H1 (cell line): ENCODE data around the gene LTB. TPM values are rescaled to one million over a fixed set of nuclear protein-coding genes. Genes with fewer than 3 reads are reported as not detected.

Experiments
- BACH1 ChIP-seq: IDR thresholded peaks from 2 replicates; pipeline ENCODE4 v1.6.1; 2012; ENCODE audit warnings: low read length, improper control_type of control experiment
- BRCA1 ChIP-seq: IDR thresholded peaks from 2 replicates; pipeline ENCODE4 v1.6.1; 2012; ENCODE audit warnings: low read depth, low read length, improper control_type of control experiment
- CHD1 ChIP-seq: IDR thresholded peaks from 2 replicates; pipeline ENCODE4 v1.6.1; 2012; ENCODE audit warnings: low read depth, low read length, improper control_type of control experiment
- EP300 ChIP-seq, 2 experiments: IDR thresholded peaks; 1 replicate in 1 of 2; 2 replicates in 1 of 2; pipeline ENCODE4 v1.6.1; 2011 to 2012; ENCODE audit warnings: low read depth in 2 of 2, low read length in 2 of 2, mild to moderate bottlenecking in 2 of 2, borderline replicate concordance in 1 of 2, inconsistent platforms in 1 of 2, moderate library complexity in 1 of 2
- HDAC6 ChIP-seq: IDR thresholded peaks from one replicate; pipeline ENCODE4 v1.7.1; 2012; ENCODE audit warnings: low read depth, mild to moderate bottlenecking, inconsistent platforms, low read length, moderate library complexity
- RBBP5 ChIP-seq: IDR thresholded peaks from 2 replicates; pipeline ENCODE4 v1.7.1; 2012; ENCODE audit warnings: low read depth, mild to moderate bottlenecking, inconsistent platforms, low read length, moderate library complexity, borderline replicate concordance
- polyA plus RNA-seq, 7 experiments: library from polyadenylated mRNA; depleted of rRNA in 3 of 7; stranded (reverse) in 5 of 7; unstranded in 2 of 7; fragments of >200 nt in 5 of 7; fragments of 200-250 nt in 2 of 7; gene quantifications; 1 replicate in 5 of 7; 2 replicates in 1 of 7; 4 replicates in 1 of 7; pipeline versions ENCODE4 v1.2.1 to v1.2.3, GENCODE V29; 2011 to 2013; ENCODE audit warnings: missing spikeins in 2 of 7, mixed read lengths in 2 of 7
- total RNA-seq: library from RNA; stranded (reverse); fragmentation: NEBNext Ultra II Directional; extraction: Animal tissue kit (Norgen Biotek cat#: 25700); gene quantifications from 2 replicates; pipeline ENCODE4 v1.2.1, GENCODE V29; 2021

Gene LTB
- total and polyA plus RNA-seq, 2 of the 8 experiments (the other 6 are each of a cell fraction or from before 2014, with no cell fraction given), result 0.43 to 0.47 TPM

DNA sequence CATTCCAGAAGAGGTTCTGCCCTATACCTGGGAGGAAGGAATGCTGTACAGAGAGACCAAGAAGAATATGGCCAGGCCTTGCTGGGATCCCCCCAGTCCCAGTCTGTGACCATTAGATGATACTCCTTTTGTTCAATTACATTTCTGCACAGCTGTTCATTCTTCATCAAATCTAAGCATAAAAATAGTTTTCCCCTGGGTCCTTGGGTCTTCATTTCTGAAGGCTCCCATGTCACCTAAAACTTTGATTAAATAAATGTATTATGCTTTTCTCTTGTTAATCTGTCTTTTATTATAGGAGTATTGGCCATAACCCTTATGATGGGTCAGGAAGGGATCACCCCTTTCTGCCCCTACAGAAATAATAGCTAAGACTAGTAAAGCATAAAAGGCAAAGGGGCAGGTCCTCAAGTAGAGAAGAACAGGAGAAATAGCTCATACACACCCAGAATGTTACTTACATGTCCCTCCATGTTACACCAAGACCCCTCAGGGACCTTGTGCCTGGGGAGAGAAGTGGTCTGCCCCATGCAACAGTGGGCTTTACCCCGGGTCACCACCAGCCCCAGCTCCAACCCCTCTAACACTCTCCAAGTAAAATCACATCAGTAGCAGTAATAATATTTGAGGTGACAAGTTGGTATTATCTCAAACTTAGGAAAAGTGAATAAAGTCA lies 12.2 kb downstream of the LTB start (continued):
- TF ChIP-seq HDAC6 (no peak), CHD1 (no peak), RBBP5 (no peak), BRCA1 (no peak), BACH1 (no peak), EP300 (IDR thresholded peaks at IDR 0.05; ENCODE audit: borderline replicate concordance in 1 of 2, low read depth in 2 of 2, low read length in 2 of 2) (no peak)
